K562 (cell line): ENCODE data around the gene SORT1. TPM values are rescaled to one million over a fixed set of nuclear protein-coding genes. Genes with fewer than 3 reads are reported as not detected.
A peak's percentile ranks its signal among the peaks of the same experiment; 100 is the strongest.

Source experiments
- ATAC-seq: fragments of 200-7000 bp; cut with Tn5 transposase; 3 replicates; pipeline ENCODE4 v1.9.1; 2020; ENCODE audit warnings: moderate library complexity
- BruUV-seq: library from RNA; stranded (reverse); fragments of 400-500 nt; replicated peaks from 2 replicates; lab custom pipeline; 2021; lab: Mats Ljungman, UMichigan
- CTCF ChIA-PET: fragments of 300-600 bp; formaldehyde crosslinking; extraction: SDS; loops from one replicate; lab custom pipeline; 2021; ENCODE audit warnings: low intra/inter-chr PET ratio; lab: Yijun Ruan, JAX
- POLR2A ChIA-PET: fragments of 300-600, 350-650 bp; sonication (Branson Sonifier 250); formaldehyde crosslinking; extraction: SDS; loops from one replicate; lab custom pipeline; 2021; ENCODE audit warnings: antibody characterized with exemption, inconsistent platforms; lab: Yijun Ruan, JAX
- DNase-seq, 4 experiments: peaks; one replicate each; pipeline versions ENCODE4 v3.0.0 to v3.0.0-alpha.2; 2011 to 2018; ENCODE audit warnings: low spot score in 3 of 4, mixed read lengths in 3 of 4; ENCODE audit errors: extremely low read depth in 1 of 4
- FAIRE-seq: peaks from 2 replicates; lab custom pipeline; 2011; peaks lifted over from hg19 to GRCh38; lab: Jason Lieb, UNC
- H2AFZ ChIP-seq: 2 replicates; pipeline ENCODE4 v1.6.0; 2011; ENCODE audit warnings: low read depth, low read length, control low read depth, inconsistent platforms
- H3K27ac ChIP-seq: fragments of 200-600 bp; 3 replicates; pipeline ENCODE4 v1.8.0; 2011; ENCODE audit warnings: low read depth, mild to moderate bottlenecking, control low read depth, inconsistent platforms, low read length, moderate library complexity, mixed read lengths; ENCODE audit errors: extremely low read depth
- H3K27me3 ChIP-seq, 2 experiments: fragments of 300-600 bp in 1 of 2; 2 replicates in 1 of 2; 3 replicates in 1 of 2; pipeline versions ENCODE4 v1.6.0 to v1.8.0; 2011; ENCODE audit warnings: inconsistent platforms in 2 of 2, low read length in 2 of 2, mild to moderate bottlenecking in 1 of 2, mixed read lengths in 1 of 2, moderate library complexity in 1 of 2; ENCODE audit not compliant: control insufficient read depth in 2 of 2, insufficient read depth in 2 of 2
- H3K36me3 ChIP-seq: fragments of 300-600 bp; 3 replicates; pipeline ENCODE4 v1.8.0; 2011; ENCODE audit warnings: mild to moderate bottlenecking, low read length, inconsistent platforms; ENCODE audit not compliant: control insufficient read depth, insufficient read depth
- H3K4me1 ChIP-seq, 2 experiments: fragments of 200-600 bp in 1 of 2; replicated peaks in 1 of 2; 2 replicates in 1 of 2; 3 replicates in 1 of 2; pipeline versions ENCODE4 v1.5.1 to v1.8.0; 2011; ENCODE audit warnings: inconsistent platforms in 2 of 2, low read length in 2 of 2, mild to moderate bottlenecking in 1 of 2, mixed read lengths in 1 of 2, moderate library complexity in 1 of 2; ENCODE audit not compliant: control insufficient read depth in 2 of 2, insufficient read depth in 2 of 2
- H3K4me2 ChIP-seq: 2 replicates; pipeline ENCODE4 v1.6.1; 2011; ENCODE audit warnings: low read length, control low read depth, inconsistent platforms, mixed read lengths; ENCODE audit not compliant: insufficient read depth
- H3K4me3 ChIP-seq: fragments of 200-600 bp; sonication (generic), shearing (Covaris generic); 2 replicates; pipeline ENCODE4 v1.5.1; 2016; ENCODE audit warnings: control low read depth, inconsistent platforms
- H3K79me2 ChIP-seq: fragments of 200-600 bp; 3 replicates; pipeline ENCODE4 v1.8.0; 2011; ENCODE audit warnings: low read length, inconsistent platforms; ENCODE audit not compliant: control insufficient read depth, insufficient read depth
- H3K9ac ChIP-seq, 2 experiments: 2 replicates each; pipeline versions ENCODE4 v1.6.0 to v1.6.1; 2011; ENCODE audit warnings: low read depth in 2 of 2, low read length in 2 of 2, control low read depth in 1 of 2, inconsistent platforms in 1 of 2, mild to moderate bottlenecking in 1 of 2, mixed read lengths in 1 of 2; ENCODE audit not compliant: insufficient read depth in 1 of 2
- H3K9me1 ChIP-seq: one replicate; pipeline ENCODE4 v1.6.0; 2011; ENCODE audit warnings: inconsistent platforms, mild to moderate bottlenecking, low read length, moderate library complexity; ENCODE audit not compliant: control insufficient read depth, insufficient read depth
- H3K9me3 ChIP-seq: replicated peaks from 2 replicates; pipeline ENCODE4 v1.5.1; 2011; ENCODE audit warnings: low read depth, low read length, inconsistent platforms; ENCODE audit not compliant: control insufficient read depth, insufficient read depth
- H4K20me1 ChIP-seq: replicated peaks from 2 replicates; pipeline ENCODE4 v1.6.1; 2011; ENCODE audit warnings: low read length, inconsistent platforms, mixed read lengths; ENCODE audit not compliant: control insufficient read depth, insufficient read depth
- CBFA2T3 ChIP-seq: fragments of 450-650 bp; IDR thresholded peaks from 2 replicates; pipeline ENCODE4 v1.6.1; 2017
- MAFF ChIP-seq: IDR thresholded peaks from 2 replicates; pipeline ENCODE4 v1.6.1; 2012; ENCODE audit warnings: low read length, improper control_type of control experiment
- MYBL2 ChIP-seq, 2 experiments: fragments of 450-650 bp in 1 of 2; sonication (generic) in 1 of 2; formaldehyde crosslinking in 1 of 2; IDR thresholded peaks; 2 replicates each; pipeline versions ENCODE4 v1.6.1 to v1.8.1; 2017 to 2022; ENCODE audit warnings: borderline replicate concordance in 1 of 2, inconsistent platforms in 1 of 2, low read depth in 1 of 2, mild to moderate bottlenecking in 1 of 2, missing genetic modification reagents in 1 of 2, moderate library complexity in 1 of 2
- PRPF4 ChIP-seq: fragments of 200-400 bp; formaldehyde crosslinking; IDR thresholded peaks from one replicate; pipeline ENCODE4 v1.6.1; 2017; ENCODE audit warnings: low read length, low read depth, mild to moderate bottlenecking; ENCODE audit not compliant: insufficient read depth, poor library complexity, severe bottlenecking
- PTRF ChIP-seq: fragments of 450-650 bp; IDR thresholded peaks from 2 replicates; pipeline ENCODE4 v1.6.1; 2016; ENCODE audit warnings: mild to moderate bottlenecking, missing genetic modification characterization, missing compliant biosample characterization
- SOX6 ChIP-seq: fragments of 450-650 bp; IDR thresholded peaks from 2 replicates; pipeline ENCODE4 v1.6.1; 2014; ENCODE audit warnings: mild to moderate bottlenecking
- ZEB2 ChIP-seq: fragments of 450-650 bp; IDR thresholded peaks from 2 replicates; pipeline ENCODE4 v1.6.1; 2016
- ZNF253 ChIP-seq: fragments of 250-450 bp; sonication (Bioruptor Pico); conservative IDR thresholded peaks from 2 replicates; pipeline ENCODE4 v1.6.1; 2021; ENCODE audit warnings: mild to moderate bottlenecking
- ZNF316 ChIP-seq: fragments of 450-650 bp; IDR thresholded peaks from 2 replicates; pipeline ENCODE4 v1.6.1; 2016
- ZSCAN29 ChIP-seq: fragments of 450-650 bp; IDR thresholded peaks from 2 replicates; pipeline ENCODE4 v1.6.1; 2017
- WGBS: fragments of 100-300 bp; shearing (Covaris generic); methylation state at CpG from one replicate; pipeline ENCODE4 v1.1.6; 2016; ENCODE audit warnings: low coverage, mixed read lengths; ENCODE audit not compliant: insufficient coverage; ENCODE audit errors: missing lambda C conversion rate; 5-methylcytosine and 5-hydroxymethylcytosine counted together
- in situ Hi-C: fragments of 300-500 bp; cut with MboI; formaldehyde crosslinking; loops from 4 replicates; pipeline ENCODE4 v1.15.0; 2018; ENCODE audit warnings: inconsistent platforms, mixed read lengths
- intact Hi-C: fragments of 100-400 bp; cut with micrococcal nuclease; formaldehyde crosslinking; loops from 2 replicates; pipeline ENCODE4 v1.14.2; 2022
- polyA plus RNA-seq, 8 experiments: library from polyadenylated mRNA; depleted of rRNA in 4 of 8; stranded (reverse) in 5 of 8; unstranded in 3 of 8; fragments of >200 nt; fragmentation: Nextera tagmentation in 2 of 8; fragmentation: Illumina TruSeq in 1 of 8; extraction: Ambion mirVana in 2 of 8; extraction: Trizol in 1 of 8; gene quantifications; 2 replicates each; pipeline versions ENCODE4 v1.2.1 to v1.2.3, GENCODE V29; 2011 to 2014; ENCODE audit warnings: inconsistent platforms in 1 of 8, missing spikeins in 1 of 8
- total RNA-seq, 7 experiments: library from RNA; depleted of rRNA in 6 of 7; stranded (reverse); fragments of >200 nt in 6 of 7; fragmentation: Illumina TruSeq in 2 of 7; extraction: Trizol in 2 of 7; gene quantifications; 2 replicates each; pipeline versions ENCODE4 v1.2.1 to v1.2.3, GENCODE V29; 2011 to 2021; ENCODE audit warnings: low replicate concordance in 1 of 7

SORT1 gene
- total and polyA plus RNA-seq, 9 of the 15 experiments (the other 6 are each of a cell fraction or from before 2014, with no cell fraction given): 27.4 to 112 (median 65.0) TPM

- WGBS: 80% methylated on average over 9 of the region's 9 CpGs
- ATAC-seq (no peak), DNase-seq (no peak), FAIRE-seq (no peak)
- no peaks in the 10 kb centered on the region for H3K9me3 ChIP-seq
- ChIA-PET CTCF (no interaction called here), POLR2A (interaction anchor here (0.6 to 2.1 kb wide), 3 partner anchors 8 to 60 kb away, joined by 3 to 8 read pairs (median 3); partner anchors contain the start of gene PSRC1)
- intact Hi-C loops: no loop called here
- no peak overlapping the region for H3K27ac ChIP-seq
- H4K20me1 ChIP-seq: no peaks in the 10 kb centered on the region
- H3K36me3 ChIP-seq: peaks cover 93% of the 10 kb centered on the region
- H3K9me1 ChIP-seq: no peaks in the 10 kb centered on the region
- in situ Hi-C loops: no loop called here
- no peak overlapping the region for H3K9ac ChIP-seq
- no peaks in the 10 kb centered on the region for H3K4me1 ChIP-seq
- no peak overlapping the region for H3K4me2 ChIP-seq
- H2AFZ ChIP-seq: no peak overlapping the region
- no peaks in the 10 kb centered on the region for H3K79me2 ChIP-seq
- TF ChIP-seq ZNF253 (no peak), MAFF (0 out of 2 replicates have a peak, but pooled peaks have one; percentile 13), CBFA2T3 (no peak), ZNF316 (peak; percentile 62), MYBL2 (IDR thresholded peaks at IDR 0.05; ENCODE audit: low read depth) (no peak), MYBL2 (CRISPR knock-in tag; IDR thresholded peaks at IDR 0.05; ENCODE audit: borderline replicate concordance) (no peak), PTRF (no peak), SOX6 (no peak), ZSCAN29 (no peak), ZEB2 (no peak), PRPF4 (no peak)
- no TSS peak for BruUV-seq
- H3K4me3 ChIP-seq: no peak overlapping the region
- no peaks in the 10 kb centered on the region for H3K27me3 ChIP-seq
Observed at GRCh38 chr1:109341944-109342930, 55.5 kb downstream of the SORT1 start.
